GM19397 (cell line): ENCODE results near the gene RMND1.
"Not testable (repeated sequence)": the region's sequence is repeated elsewhere in the genome, so short reads cannot be mapped to it uniquely, and the experiment has no call there.

ENCODE experiments used
- ATAC-seq: cut with Tn5 transposase; IDR thresholded peaks from one replicate; pipeline ENCODE4 v1.9.1; 2021; ENCODE audit warnings: mild to moderate bottlenecking, moderate library complexity; ENCODE audit not compliant: unreplicated experiment

The RMND1 gene

DNA sequence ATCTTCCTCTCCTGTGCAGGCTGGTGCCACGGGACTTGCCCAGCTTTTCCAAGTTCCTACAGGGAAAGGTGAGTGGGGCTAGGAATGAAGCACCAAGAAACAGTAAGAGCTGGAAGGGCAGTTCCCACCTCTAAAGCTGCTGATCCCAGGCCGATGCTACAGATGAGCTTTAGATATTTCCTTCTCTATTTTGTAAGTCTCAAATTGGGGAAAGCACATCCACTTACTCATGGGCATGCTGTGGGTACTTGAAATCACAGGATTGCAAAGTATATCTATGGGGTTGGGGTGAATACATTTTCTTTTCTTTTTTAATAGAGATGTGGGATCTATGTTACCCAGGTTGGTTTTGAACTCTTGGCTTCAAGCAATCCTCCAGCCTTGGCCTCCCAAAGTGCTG lies 63.7 kb downstream of the RMND1 start:
- no peak for ATAC-seq

DNA sequence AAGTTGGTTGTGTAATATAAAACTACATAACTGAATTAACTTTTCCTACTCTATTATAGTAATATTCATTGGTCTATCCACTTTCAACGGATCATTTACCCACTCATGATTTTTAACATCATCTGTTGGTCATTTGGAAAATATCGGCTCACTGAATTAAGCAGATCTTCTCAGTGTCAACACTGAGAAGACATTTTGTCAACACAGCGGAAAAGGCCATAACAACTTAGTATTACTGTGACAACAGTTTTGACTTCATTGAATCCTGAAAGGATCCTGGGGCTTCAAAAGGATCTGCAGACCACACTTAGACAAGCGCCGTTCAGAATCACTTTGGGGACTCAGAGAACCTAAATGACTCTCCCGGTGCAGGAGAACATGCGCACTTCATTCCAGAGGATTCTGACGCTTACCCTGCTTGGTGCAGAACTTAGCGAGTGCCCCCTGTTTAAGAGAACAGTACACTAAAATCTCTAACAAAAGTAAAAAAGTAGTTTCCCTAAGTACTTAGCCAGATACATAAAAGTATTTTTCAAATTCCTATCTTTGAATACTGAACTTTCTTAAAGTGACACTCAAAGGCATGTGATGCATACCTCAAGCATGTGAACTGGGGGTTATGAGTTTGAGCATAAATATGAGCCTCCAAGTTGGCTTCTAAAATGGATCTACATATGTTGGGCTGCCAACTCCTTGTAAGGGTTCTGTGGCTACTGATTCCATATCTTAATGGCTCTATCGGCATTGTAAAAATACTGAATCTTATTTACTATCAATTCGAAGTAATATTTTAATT lies 64.6 kb downstream of the RMND1 start:
- no peak for ATAC-seq

DNA sequence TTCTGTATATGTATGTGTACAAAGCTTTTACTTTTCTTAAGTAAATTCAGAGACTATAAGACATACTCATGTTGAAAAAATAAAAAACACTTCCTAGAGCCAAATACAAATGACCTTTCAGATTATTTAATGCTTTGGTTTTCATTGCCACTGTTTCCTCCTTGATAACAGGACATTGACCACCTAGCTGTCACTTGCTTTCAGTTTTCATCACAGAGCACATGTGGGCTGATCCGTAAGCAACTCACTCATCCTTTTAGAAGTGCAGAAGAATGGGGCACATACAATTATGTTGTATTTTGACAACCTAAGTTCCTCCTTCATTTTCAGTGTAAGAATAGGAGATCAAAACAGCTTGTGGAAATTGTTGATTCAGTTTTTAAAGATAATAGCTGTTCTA lies 66.7 kb downstream of the RMND1 start:
- no peak for ATAC-seq

GRCh38 chr6:151384151-151384550 lies 67.8 kb downstream of the RMND1 start:
- ATAC-seq = no peak

GRCh38 chr6:151382631-151383030 lies 69.3 kb downstream of the RMND1 start:
- ATAC-seq = not testable (repeated sequence)

- no peak for ATAC-seq
These were observed 70.2 kb downstream of the RMND1 start for GRCh38 chr6:151381722-151382121.

- peak; percentile 7 for ATAC-seq
These were observed 71.1 kb downstream of the RMND1 start for GRCh38 chr6:151380848-151381205.

GRCh38 chr6:151379933-151380847 lies 71.7 kb downstream of the RMND1 start:
- peak; percentile 55 for ATAC-seq

DNA sequence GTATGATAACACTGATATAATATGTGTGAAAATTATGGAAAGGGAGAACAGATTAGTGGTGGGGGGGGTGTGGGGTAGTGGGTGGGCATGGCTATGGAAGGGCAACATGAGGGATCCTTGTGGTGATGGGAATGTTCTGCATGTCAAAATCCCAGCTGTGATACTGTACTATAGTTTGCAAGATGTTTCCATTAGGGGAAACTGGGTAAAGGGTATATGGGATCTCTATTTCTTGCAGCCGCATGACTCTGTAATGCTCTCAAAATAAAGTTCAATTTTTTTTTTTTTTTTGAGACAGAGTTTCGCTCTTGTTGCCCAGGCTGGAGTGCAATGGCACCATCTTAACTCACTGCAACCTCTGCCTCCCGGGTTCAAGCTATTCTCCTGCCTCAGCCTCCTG lies 74.8 kb downstream of the RMND1 start:
- ATAC-seq = no peak

DNA sequence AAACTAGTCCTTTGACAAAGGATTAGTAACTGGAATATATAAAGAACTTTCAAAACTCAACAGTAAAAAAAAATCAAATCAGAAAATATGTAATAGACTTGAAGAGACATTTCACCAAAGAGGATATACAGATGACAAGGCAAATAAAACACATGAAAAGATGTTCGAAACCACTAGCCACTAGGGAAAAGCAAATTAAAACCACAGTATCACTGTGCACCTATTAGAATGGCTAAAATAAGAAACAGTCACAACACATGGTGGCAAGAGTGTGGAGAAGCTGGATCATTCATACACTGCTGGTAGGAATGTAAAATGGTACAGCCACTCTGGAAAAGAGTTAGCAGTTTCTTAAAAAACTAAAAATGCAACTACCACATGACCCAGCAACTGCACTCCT lies 75.5 kb downstream of the RMND1 start:
- ATAC-seq = peak; percentile 52

- no peak for ATAC-seq
These were observed 76.1 kb downstream of the RMND1 start for GRCh38 chr6:151375833-151376232.

DNA sequence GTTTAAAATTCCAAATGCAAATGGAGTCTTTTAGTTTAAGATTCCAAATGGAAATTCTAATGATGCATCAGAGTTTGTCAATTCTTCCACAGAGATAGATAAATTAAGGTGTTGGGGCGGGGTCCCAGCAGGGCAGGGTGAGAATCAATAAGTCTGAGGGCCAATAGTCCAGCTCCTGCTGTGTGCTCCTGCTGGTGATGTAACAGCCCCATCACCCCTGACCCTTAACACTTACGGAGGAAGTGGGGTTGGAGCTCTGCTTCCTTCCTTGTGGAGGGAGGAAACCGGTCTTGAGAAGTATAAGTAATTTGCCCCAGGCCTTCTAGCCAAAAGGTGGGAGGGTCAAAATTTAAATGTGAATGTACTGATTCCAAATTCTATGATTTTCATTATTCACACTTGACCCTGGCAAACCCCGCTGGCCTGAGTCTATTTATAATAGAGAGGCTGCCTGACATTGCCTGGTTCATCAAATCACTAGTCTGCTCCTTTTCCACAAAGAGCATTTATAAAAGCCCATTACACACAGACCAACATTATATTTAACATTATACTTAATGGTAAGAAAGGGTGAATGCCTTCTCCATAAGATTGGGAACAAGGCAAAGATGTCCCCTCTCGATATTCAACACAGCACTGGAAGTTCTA lies 77.8 kb downstream of the RMND1 start:
- ATAC-seq = no peak

- no peak for ATAC-seq
These were observed 79.8 kb downstream of the RMND1 start for GRCh38 chr6:151372164-151372563.

DNA sequence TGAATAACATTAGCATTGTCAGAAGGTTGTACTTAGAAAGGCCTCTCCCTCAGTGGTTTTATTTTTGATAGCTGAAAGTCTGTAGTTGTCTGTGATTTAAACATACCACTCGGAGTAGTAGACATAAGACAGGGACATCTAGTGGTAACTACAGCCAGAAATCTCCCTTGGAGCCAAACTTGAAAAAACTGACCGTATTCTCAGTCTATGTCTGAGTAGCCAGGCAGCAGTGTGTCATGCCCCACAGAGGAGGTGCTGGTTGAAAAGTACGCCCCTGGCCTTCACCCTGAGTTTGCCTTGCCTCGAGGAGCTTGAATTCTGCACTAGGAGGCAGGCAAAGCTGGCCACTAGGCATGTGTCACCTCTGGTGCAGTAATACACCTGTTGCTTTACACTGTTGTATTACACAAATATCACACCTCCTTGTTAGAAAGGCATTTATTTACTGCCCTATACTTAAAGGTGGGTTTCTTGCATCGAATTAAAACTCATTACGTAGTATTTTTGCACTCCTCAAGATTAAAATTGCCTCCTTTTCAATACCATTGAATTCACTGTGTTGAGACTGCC lies 81.3 kb downstream of the RMND1 start:
- ATAC-seq = no peak

- ATAC-seq = no peak
These were observed 86.7 kb downstream of the RMND1 start for GRCh38 chr6:151365233-151365632.

GRCh38 chr6:151359486-151359885 lies 92.4 kb downstream of the RMND1 start:
- ATAC-seq = no peak

DNA sequence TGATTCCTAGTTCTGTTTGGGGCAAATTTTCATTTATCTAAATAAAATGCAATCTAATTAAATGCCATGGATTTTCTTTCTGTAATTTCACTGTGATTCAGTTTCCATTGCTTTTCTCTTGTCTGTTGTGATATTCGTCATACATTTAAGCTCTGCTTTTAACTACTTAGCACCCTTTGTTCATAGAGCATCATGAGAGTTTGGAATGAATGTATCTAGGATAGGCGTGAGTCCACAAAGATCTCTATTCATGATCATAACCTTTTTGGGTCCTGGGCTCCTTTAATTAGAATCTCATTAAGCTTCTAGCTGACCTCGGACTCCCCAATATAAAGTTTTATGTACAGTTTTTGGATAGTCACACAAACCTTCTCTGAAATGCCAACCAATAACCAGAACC lies 93.5 kb downstream of the RMND1 start:
- ATAC-seq = no peak

DNA sequence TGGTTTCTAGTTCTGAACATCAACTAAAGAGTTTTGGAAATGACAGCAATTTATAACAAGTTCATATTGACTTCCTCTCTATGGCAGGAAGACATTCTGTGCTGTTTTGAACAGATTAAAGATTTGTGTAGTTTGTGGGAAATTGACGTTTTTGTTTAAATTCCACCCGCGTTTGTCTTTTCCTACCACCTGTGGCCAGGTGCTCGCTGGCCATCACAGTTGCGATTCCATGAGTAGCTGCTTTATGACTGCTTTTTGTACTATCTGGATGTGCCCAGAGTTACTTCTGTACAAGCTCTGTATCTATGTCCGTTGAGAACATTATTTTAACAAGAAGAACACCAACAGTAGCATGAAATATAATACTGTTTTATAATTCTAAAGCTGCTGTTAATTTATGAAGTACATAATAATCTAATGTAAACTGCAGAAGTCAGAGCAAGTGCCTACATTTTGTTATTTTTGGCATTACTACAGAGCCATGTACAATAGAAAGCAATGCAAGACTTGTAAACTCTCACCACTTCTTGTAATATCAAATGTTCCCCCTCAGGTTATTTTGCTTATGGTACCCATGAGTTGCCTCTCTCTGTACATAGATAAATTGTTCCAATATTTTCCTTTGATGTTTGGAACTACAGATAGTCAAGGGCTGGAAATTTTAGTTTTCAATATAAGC lies 94.0 kb downstream of the RMND1 start:
- no peak for ATAC-seq

- not testable (repeated sequence) for ATAC-seq
These were observed 94.9 kb downstream of the RMND1 start for GRCh38 chr6:151356983-151357382.
